ENCODE measurements around the gene GTF3C4.

GRCh38 chr9:132632413-132633129 is 37.7 kb upstream of the GTF3C4 start:
- TF ChIP-seq EZH2 (IDR thresholded peaks at IDR 0.05; ENCODE audit: low read depth, unreplicated experiment): no peak
- TF ChIP-seq JUNB (IDR thresholded peaks at IDR 0.05; ENCODE audit: unreplicated experiment): no peak
- TF ChIP-seq, protein P1, sequence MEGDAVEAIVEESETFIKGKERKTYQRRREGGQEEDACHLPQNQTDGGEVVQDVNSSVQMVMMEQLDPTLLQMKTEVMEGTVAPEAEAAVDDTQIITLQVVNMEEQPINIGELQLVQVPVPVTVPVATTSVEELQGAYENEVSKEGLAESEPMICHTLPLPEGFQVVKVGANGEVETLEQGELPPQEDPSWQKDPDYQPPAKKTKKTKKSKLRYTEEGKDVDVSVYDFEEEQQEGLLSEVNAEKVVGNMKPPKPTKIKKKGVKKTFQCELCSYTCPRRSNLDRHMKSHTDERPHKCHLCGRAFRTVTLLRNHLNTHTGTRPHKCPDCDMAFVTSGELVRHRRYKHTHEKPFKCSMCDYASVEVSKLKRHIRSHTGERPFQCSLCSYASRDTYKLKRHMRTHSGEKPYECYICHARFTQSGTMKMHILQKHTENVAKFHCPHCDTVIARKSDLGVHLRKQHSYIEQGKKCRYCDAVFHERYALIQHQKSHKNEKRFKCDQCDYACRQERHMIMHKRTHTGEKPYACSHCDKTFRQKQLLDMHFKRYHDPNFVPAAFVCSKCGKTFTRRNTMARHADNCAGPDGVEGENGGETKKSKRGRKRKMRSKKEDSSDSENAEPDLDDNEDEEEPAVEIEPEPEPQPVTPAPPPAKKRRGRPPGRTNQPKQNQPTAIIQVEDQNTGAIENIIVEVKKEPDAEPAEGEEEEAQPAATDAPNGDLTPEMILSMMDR (conservative IDR thresholded peaks at IDR 0.05; ENCODE audit: low read depth in 2 of 2): no peak
- no peak for TF ChIP-seq CREB1 (CRISPR knock-in tag; IDR thresholded peaks at IDR 0.05; ENCODE audit: low read depth)
- TF ChIP-seq POLR2AphosphoS5 (IDR thresholded peaks at IDR 0.05; ENCODE audit: low read depth): no peak
- TF ChIP-seq EZH2phosphoT487 (IDR thresholded peaks at IDR 0.05; ENCODE audit: unreplicated experiment): no peak
- TF ChIP-seq, protein P2, sequence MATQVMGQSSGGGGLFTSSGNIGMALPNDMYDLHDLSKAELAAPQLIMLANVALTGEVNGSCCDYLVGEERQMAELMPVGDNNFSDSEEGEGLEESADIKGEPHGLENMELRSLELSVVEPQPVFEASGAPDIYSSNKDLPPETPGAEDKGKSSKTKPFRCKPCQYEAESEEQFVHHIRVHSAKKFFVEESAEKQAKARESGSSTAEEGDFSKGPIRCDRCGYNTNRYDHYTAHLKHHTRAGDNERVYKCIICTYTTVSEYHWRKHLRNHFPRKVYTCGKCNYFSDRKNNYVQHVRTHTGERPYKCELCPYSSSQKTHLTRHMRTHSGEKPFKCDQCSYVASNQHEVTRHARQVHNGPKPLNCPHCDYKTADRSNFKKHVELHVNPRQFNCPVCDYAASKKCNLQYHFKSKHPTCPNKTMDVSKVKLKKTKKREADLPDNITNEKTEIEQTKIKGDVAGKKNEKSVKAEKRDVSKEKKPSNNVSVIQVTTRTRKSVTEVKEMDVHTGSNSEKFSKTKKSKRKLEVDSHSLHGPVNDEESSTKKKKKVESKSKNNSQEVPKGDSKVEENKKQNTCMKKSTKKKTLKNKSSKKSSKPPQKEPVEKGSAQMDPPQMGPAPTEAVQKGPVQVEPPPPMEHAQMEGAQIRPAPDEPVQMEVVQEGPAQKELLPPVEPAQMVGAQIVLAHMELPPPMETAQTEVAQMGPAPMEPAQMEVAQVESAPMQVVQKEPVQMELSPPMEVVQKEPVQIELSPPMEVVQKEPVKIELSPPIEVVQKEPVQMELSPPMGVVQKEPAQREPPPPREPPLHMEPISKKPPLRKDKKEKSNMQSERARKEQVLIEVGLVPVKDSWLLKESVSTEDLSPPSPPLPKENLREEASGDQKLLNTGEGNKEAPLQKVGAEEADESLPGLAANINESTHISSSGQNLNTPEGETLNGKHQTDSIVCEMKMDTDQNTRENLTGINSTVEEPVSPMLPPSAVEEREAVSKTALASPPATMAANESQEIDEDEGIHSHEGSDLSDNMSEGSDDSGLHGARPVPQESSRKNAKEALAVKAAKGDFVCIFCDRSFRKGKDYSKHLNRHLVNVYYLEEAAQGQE (IDR thresholded peaks at IDR 0.05; ENCODE audit: unreplicated experiment): no peak
- no peak for TF ChIP-seq ETS1 (IDR thresholded peaks at IDR 0.05)
- TF ChIP-seq STAT1 (IDR thresholded peaks at IDR 0.05; ENCODE audit: unreplicated experiment): no peak
- no peak for TF ChIP-seq ZNF331 (CRISPR knock-in tag; IDR thresholded peaks at IDR 0.05; ENCODE audit: low read depth)
- no peak for TF ChIP-seq ZNF462 (CRISPR knock-in tag; IDR thresholded peaks at IDR 0.05)
- no peak for TF ChIP-seq ZNF114 (CRISPR knock-in tag; IDR thresholded peaks at IDR 0.05)
- TF ChIP-seq NANOG (IDR thresholded peaks at IDR 0.05; ENCODE audit: borderline replicate concordance): no peak

All from GM23338 (cell line).